ENCODE measurements around the gene SLC35E4. TPM values are rescaled to one million over a fixed set of nuclear protein-coding genes. Genes with fewer than 3 reads are reported as not detected.
A peak's percentile ranks its signal among the peaks of the same experiment; 100 is the strongest.

SLC35E4 gene
- total RNA-seq, 1 donor: 8.2 TPM

DNA sequence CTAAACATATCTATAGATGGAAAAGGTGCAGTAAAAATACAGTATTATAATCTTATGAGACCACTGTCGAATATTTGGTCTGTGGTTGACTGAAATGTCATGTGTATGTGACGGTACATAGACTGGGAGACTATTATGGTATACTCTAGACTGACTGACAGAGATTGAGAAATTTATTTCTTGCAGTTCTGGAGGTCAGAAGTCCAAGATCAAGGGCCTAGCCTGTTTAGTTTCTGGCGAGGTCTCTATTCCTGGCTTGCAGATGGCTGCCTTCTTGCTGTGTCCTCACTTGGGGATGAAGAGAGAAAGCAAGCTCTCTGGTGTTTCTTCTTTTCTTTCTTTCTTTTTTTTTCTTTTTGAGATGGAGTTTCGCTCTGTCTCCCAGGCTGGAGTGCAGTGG is 51.8 kb downstream of the SLC35E4 start:
- H3K4me3 ChIP-seq (ENCODE audit: low read depth, low read length): no peak overlapping the region
- no peak for DNase-seq (ENCODE audit: low read depth)

DNA sequence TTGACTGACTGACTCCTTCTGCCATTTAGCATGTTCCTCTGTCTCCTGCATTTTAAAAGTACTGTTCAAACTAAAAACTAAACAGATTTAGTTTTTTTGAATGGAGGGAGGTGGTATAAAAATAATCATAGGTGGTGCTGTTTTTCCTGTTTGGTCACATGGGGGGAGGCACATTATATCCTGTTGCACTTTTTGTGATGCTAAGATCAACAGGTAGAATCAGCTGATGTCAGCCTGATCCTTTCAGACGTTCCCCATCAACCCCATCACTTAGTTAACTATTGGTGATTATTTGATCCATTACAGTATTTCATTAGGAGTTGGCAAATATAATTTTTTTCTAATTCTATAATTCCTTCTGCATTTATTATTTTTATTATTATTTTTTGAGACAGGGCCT is 54.0 kb downstream of the SLC35E4 start:
- TF ChIP-seq, protein P1, sequence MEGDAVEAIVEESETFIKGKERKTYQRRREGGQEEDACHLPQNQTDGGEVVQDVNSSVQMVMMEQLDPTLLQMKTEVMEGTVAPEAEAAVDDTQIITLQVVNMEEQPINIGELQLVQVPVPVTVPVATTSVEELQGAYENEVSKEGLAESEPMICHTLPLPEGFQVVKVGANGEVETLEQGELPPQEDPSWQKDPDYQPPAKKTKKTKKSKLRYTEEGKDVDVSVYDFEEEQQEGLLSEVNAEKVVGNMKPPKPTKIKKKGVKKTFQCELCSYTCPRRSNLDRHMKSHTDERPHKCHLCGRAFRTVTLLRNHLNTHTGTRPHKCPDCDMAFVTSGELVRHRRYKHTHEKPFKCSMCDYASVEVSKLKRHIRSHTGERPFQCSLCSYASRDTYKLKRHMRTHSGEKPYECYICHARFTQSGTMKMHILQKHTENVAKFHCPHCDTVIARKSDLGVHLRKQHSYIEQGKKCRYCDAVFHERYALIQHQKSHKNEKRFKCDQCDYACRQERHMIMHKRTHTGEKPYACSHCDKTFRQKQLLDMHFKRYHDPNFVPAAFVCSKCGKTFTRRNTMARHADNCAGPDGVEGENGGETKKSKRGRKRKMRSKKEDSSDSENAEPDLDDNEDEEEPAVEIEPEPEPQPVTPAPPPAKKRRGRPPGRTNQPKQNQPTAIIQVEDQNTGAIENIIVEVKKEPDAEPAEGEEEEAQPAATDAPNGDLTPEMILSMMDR (IDR thresholded peaks at IDR 0.05; ENCODE audit: insufficient read depth, low read depth, low read length): no peak
- DNase-seq (ENCODE audit: low read depth): no peak
- H3K4me3 ChIP-seq (ENCODE audit: low read depth, low read length): no peak overlapping the region

More for the DNA sequence above, 51.8 kb downstream of the SLC35E4 start:
- TF ChIP-seq, protein P1 (IDR thresholded peaks at IDR 0.05; ENCODE audit: insufficient read depth, low read depth, low read length): no peak

DNA sequence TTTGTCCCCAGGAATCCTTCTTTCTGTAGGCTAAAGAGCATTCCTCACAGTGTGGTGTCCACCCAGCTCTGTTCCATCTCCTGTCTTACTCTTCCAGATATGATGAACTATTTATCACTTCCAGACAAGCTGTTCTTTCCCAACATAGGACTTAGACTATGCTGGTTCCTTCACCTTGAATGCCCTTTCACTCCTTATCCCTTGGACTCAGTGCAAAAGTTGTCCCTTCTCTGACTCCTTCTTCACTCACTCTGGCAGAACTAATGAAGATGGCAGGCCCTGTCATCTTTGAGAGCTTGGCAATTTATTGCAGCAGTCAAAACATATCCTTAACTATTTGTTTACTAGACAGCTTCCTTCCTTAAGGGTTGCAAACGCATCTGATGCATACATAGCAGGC is 55.6 kb downstream of the SLC35E4 start:
- H3K4me3 ChIP-seq (ENCODE audit: low read depth, low read length): no peak overlapping the region
- no peak for DNase-seq (ENCODE audit: low read depth)
- TF ChIP-seq, protein P1 (IDR thresholded peaks at IDR 0.05; ENCODE audit: insufficient read depth, low read depth, low read length): no peak

DNA sequence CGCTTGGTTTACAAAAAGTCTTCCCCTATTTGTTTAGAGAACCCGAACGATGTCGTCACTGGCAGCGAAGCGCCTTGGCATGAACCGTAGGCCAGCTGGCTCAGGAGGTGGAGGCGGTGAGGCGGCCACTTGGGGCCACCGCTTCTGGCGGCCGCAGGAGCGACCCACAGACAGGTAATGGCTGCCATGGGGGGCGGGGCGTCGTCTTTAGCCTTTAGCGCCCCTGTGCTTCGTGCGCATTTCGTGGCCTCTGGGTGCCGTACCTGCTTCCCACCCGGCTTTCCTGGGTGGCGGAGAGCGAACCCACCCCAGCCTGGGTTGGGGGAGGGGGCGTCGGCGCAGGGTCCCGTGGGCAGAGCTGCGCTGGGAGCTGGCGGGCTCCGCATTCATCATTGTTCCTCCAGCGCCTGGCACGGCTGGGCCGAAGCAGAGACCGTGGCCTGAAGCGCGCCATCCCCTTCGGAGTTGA is 58.6 kb downstream of the SLC35E4 start:
- peak overlapping the region; percentile 60 for H3K4me3 ChIP-seq (ENCODE audit: low read depth, low read length)
- DNase-seq (ENCODE audit: low read depth): no peak
- TF ChIP-seq, protein P1 (IDR thresholded peaks at IDR 0.05; ENCODE audit: insufficient read depth, low read depth, low read length): no peak

DNA sequence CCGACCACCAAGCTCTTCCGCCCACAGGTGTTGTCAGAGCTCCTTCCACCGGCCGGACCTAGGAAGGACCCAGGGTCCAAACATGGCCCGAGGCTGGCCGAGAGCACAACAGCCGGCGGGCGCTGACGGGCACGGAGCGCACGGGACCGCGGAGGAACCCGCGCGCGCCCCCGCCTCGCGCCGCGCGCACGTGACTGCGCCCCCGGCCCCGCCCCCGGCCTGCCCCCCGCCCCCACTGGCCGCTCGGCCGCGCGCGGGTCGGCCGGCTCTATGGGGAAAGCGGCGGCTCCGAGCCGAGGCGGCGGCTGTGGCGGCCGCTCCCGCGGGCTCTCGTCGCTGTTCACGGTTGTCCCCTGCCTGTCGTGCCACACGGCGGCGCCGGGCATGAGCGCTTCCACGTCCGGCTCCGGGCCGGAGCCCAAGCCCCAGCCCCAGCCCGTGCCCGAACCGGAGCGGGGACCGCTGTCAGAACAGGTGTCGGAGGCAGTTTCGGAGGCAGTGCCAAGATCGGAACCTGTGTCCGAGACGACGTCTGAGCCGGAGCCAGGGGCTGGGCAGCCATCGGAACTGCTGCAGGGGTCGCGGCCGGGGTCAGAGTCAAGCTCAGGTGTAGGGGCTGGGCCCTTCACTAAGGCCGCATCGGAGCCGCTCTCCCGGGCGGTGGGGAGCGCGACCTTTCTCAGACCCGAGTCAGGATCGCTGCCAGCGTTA is 59.2 kb downstream of the SLC35E4 start, which contains the start of gene OSBP2:
TSS of gene OSBP2 (plus strand) at position 235 of the 711 bp plus-strand sequence. CDS start at position 271, 36 bp downstream.
- H3K4me3 ChIP-seq (ENCODE audit: low read depth, low read length): peak within 1 kb of the TSS; percentile 60
- DNase-seq (ENCODE audit: low read depth): no peak
- TF ChIP-seq, protein P1 (IDR thresholded peaks at IDR 0.05; ENCODE audit: insufficient read depth, low read depth, low read length): no peak

DNA sequence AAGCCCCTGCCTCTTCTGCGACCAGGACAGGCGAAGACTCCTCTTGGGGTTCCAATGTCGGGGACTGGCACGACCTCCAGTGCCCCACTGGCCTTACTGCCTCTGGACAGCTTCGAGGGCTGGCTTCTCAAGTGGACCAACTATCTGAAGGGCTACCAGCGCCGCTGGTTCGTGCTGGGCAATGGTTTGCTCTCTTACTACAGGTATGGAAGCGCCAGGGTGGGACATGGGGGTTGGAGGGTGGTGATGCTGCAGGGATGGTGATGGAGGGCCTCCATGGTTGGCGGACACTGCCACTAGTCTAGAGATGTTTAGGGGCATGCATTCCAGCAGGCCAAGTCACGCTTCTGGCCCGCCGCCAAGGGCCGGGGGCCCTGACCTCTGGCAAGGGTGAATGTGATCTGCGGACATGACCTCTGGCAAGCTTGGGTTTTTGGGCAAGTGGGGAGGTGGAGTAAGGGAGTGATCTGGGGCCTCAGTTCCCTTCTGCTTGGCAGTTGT is 59.8 kb downstream of the SLC35E4 start:
- no peak for DNase-seq (ENCODE audit: low read depth)
- peak overlapping the region; percentile 59 for H3K4me3 ChIP-seq (ENCODE audit: low read depth, low read length)
- TF ChIP-seq, protein P1 (IDR thresholded peaks at IDR 0.05; ENCODE audit: insufficient read depth, low read depth, low read length): no peak

Measured in fibroblast of villous mesenchyme (primary cell).